ENCODE data around the gene INSL4.

Gene INSL4

DNA sequence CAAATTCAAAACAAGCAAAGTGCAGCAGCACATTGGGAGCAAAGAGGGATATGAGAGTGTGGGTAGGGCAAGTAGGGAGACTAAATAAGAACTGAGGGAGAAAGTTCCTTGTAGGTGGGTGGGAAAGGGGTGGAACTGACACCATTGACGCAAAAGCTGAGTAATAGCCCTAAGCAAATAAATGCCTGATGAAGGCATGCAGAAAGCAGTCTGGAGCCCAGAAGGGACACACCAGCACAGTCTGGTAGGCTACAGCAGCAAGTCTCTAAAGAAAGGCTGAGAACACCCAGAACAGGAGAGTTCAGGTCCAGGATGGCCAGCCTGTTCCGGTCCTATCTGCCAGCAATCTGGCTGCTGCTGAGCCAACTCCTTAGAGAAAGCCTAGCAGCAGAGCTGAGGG is at the start of gene INSL4:
Gene INSL4, plus strand, starts transcription at position 208 of the 400 bp plus-strand sequence. Its CDS starts 105 bp downstream, at position 313.
- no peaks in the 10 kb centered on the region for H3K9me3 Mint-ChIP-seq
- ATAC-seq (no peak), DNase-seq (no peak)
- H3K27ac Mint-ChIP-seq: no peak within 1 kb of the TSS
- peaks cover 1% of the 10 kb centered on the region for H3K27me3 Mint-ChIP-seq
- H3K4me3 Mint-ChIP-seq: no peak within 1 kb of the TSS
- H3K4me1 Mint-ChIP-seq: no peaks in the 10 kb centered on the region
- H3K36me3 Mint-ChIP-seq (ENCODE audit: low read depth): no peaks in the 10 kb centered on the region

- no peak overlapping the region for H3K4me3 Mint-ChIP-seq
- H3K27me3 Mint-ChIP-seq: no peaks in the 10 kb centered on the region
- H3K9me3 Mint-ChIP-seq: no peaks in the 10 kb centered on the region
- no peak for ATAC-seq
- H3K27ac Mint-ChIP-seq: no peak overlapping the region
- H3K4me1 Mint-ChIP-seq: peaks cover 36% of the 10 kb centered on the region
- no peak for DNase-seq
- no peaks in the 10 kb centered on the region for H3K36me3 Mint-ChIP-seq (ENCODE audit: low read depth)
Measured at GRCh38 chr9:5184776-5185175, 46.4 kb upstream of the INSL4 start.

- peaks cover 36% of the 10 kb centered on the region for H3K4me1 Mint-ChIP-seq
- ATAC-seq (no peak), DNase-seq (no peak)
- H3K9me3 Mint-ChIP-seq: no peaks in the 10 kb centered on the region
- H3K27me3 Mint-ChIP-seq: no peaks in the 10 kb centered on the region
- H3K36me3 Mint-ChIP-seq (ENCODE audit: low read depth): no peaks in the 10 kb centered on the region
- H3K4me3 Mint-ChIP-seq: no peak within 1 kb of the TSS
- H3K27ac Mint-ChIP-seq: no peak within 1 kb of the TSS
Measured at GRCh38 chr9:5185220-5185840, 45.9 kb upstream of the INSL4 start, which contains the start of gene INSL6. Gene INSL6 (minus strand): TSS chr9:5185639. CDS start chr9:5185602, 37 bp downstream.

DNA sequence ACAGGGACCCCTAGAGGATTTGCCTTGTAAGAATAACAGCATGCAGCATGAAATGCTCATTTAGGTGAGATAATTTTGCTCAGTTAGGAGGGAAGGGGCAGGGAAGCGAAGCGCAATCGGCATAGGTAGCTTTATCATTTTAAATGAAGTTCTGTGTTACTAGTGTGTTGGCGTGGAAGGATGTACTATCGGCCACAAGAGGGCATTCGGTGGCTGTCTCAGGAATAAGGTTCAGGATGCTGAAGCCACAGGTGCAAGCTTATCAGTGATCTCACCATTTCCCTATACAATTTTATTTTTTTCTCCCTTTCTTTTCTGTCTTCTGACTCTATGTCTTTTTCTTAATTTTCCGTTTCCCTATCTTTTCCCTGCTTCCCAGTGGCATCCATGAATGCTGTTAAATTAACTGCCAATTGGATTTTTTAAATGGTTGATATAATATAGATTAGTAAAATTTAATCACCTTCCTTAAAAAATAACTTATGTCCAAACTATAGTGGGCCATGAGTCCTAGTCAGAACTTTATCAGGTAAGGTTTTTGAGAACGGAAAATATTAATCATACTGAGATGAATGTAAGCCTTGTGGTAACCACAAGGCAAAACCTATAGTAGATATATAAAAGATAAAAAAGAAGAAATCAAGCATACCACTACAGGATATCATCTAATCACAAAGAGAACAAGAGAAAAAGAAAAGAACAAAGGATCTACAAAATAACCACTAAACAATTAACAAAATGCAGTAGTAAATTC is 44.6 kb upstream of the INSL4 start:
- H3K27ac Mint-ChIP-seq: no peak overlapping the region
- no peaks in the 10 kb centered on the region for H3K9me3 Mint-ChIP-seq
- no peaks in the 10 kb centered on the region for H3K27me3 Mint-ChIP-seq

DNA sequence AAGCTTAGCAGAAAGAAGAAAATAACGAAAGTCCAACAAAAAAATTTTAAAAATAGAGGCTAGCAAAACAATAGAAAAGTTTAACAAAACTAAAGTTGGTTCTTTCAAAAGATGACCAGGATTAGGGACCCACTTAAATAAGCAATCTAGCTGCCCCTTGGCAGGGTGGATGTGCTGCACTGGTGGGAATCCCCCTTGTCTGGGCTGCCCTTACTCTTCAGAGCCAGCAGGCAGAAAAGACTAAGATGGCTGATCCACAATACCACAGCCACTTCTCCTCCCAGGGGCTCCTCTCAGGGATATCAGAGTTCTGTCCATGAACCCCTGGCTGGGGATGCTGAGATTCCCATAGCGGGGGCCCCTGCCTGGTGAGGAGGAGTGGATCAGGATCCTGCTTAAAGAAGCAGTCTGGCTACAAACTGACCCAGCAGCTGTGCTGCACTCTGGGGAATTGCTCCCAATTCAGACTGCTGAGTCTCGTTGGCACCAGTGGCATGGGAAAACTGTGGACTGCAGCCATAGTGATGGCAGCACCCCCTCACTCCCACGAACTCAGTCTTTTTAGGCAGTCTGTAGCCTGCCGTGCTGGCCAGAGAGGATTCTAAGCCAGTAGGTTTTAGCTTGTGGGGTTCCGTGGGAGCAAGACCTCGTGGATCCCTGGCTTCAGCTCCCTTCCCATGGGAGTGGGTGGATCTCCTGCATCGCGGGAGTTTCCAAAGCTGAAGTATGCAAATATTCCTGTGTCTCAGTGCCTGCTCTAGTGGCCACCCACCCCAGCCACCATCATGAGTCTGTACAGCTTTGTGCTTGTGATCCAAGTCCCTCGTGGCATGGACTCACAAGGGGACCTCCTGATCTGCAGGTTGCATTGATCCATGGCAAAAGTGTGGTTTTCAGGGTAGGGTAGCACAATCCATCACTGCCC is 42.9 kb upstream of the INSL4 start:
- H3K27ac Mint-ChIP-seq: no peak overlapping the region
- no peak overlapping the region for H3K4me3 Mint-ChIP-seq

More for the DNA sequence above, 44.6 kb upstream of the INSL4 start:
- Mint-ChIP-seq H3K4me3 (no peak overlapping the region), H3K4me1 (peaks cover 36% of the 10 kb centered on the region), H3K36me3 (ENCODE audit: low read depth) (no peaks in the 10 kb centered on the region)
- ATAC-seq: peak; percentile 71
- DNase-seq: peak; percentile 38

DNA sequence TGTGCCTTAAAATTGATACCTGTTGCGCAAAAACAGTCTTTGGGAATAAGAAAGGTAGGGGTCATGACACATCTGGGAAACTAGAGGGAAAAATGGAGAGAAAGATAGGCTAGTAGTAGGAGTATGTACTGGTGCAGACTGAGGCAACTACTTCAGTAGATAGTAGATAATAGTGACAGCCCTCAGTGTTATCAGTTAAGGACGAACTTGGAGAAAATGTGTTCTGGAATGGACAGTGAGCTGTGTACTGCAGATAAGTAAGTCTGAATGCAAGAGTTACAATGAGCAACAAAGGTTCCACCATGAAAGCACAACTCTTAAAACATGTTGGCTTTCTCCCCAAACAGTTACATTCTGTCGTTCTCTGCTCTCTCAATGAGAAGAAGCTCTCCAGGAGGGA is 39.2 kb upstream of the INSL4 start:
- ATAC-seq (no peak), DNase-seq (no peak)
- Mint-ChIP-seq H3K27me3 (peaks cover 2% of the 10 kb centered on the region), H3K4me3 (no peak overlapping the region), H3K4me1 (peaks cover 6% of the 10 kb centered on the region), H3K36me3 (ENCODE audit: low read depth) (no peaks in the 10 kb centered on the region), H3K27ac (no peak overlapping the region), H3K9me3 (no peaks in the 10 kb centered on the region)

More for the DNA sequence above, 42.9 kb upstream of the INSL4 start:
- Mint-ChIP-seq H3K36me3 (ENCODE audit: low read depth) (no peaks in the 10 kb centered on the region), H3K4me1 (peaks cover 29% of the 10 kb centered on the region), H3K27me3 (peaks cover 2% of the 10 kb centered on the region), H3K9me3 (no peaks in the 10 kb centered on the region)
- ATAC-seq: no peak
- DNase-seq: no peak

DNA sequence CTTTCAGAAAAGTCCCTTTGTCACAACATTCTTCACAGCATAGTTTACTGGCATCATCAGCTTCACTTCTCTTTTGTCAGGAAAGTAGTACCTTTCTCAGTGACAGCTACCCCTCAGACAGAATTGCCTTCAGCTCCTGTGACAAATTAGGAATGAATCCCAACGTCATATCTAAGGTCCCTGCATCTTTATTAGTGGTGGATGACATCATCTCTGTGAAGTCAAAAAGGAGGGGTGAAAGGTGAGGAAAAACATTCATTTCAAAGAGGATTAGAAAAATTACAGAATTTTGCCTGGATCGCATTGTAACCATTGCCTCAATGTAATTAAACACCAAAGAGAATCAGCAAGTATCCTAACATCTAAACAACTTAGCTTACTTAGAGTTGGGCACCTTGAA is 37.9 kb upstream of the INSL4 start:
- H3K27ac Mint-ChIP-seq: no peak overlapping the region
- no peak for ATAC-seq
- no peaks in the 10 kb centered on the region for H3K9me3 Mint-ChIP-seq
- H3K4me1 Mint-ChIP-seq: no peaks in the 10 kb centered on the region
- no peaks in the 10 kb centered on the region for H3K36me3 Mint-ChIP-seq (ENCODE audit: low read depth)
- H3K27me3 Mint-ChIP-seq: peaks cover 2% of the 10 kb centered on the region
- DNase-seq: no peak
- H3K4me3 Mint-ChIP-seq: no peak overlapping the region

DNA sequence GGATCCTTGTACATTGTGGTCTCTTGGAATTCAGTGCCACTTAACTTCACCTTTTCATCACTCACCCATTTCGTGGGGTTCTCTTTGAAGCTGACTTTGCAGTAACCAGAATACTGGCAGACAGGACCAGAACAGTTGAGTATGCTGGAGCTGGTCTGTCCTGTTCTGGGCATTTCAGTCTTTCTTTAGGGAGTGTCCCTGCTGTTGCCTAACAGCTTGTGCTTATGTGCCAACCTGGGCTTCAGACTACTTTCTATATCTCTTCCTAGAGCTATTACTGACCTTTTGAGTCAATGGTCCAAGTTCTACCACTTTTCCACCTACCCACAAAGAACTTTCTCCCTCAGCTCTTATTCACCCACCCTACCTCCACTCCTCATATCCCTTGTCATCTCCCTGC is 35.8 kb upstream of the INSL4 start:
- DNase-seq (no peak), ATAC-seq (no peak)
- no peaks in the 10 kb centered on the region for H3K36me3 Mint-ChIP-seq (ENCODE audit: low read depth)
- peaks cover 6% of the 10 kb centered on the region for H3K27me3 Mint-ChIP-seq
- H3K9me3 Mint-ChIP-seq: no peaks in the 10 kb centered on the region
- no peak overlapping the region for H3K27ac Mint-ChIP-seq
- H3K4me3 Mint-ChIP-seq: no peak overlapping the region
- H3K4me1 Mint-ChIP-seq: no peaks in the 10 kb centered on the region

DNA sequence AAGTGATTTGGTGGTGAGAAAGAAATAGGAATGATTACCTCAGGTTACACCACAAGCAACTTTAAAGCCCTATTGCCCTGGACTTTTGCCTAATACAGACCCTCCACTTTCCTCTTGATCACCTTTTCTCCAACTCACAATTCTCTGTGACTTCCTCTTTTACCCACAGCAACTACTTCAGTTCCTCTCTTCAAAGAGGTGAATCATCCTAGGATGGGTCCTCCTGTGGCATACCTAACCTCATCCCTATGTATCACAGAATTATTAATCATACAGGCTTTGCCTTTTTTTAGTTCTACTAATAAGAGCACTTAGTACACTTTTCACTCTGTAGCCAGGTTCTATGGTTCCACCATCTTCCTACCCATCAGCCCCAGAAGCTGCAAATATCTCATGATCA is 26.1 kb upstream of the INSL4 start:
- peaks cover 5% of the 10 kb centered on the region for H3K4me1 Mint-ChIP-seq
- H3K4me3 Mint-ChIP-seq: no peak overlapping the region
- H3K27ac Mint-ChIP-seq: no peak overlapping the region
- no peaks in the 10 kb centered on the region for H3K36me3 Mint-ChIP-seq (ENCODE audit: low read depth)
- no peaks in the 10 kb centered on the region for H3K9me3 Mint-ChIP-seq
- H3K27me3 Mint-ChIP-seq: peaks cover 2% of the 10 kb centered on the region
- ATAC-seq (peak; percentile 81), DNase-seq (no peak)

GRCh38 chr9:5230554-5230953 is 665 bp upstream of the INSL4 start:
- no peaks in the 10 kb centered on the region for H3K9me3 Mint-ChIP-seq
- no peaks in the 10 kb centered on the region for H3K36me3 Mint-ChIP-seq (ENCODE audit: low read depth)
- H3K4me1 Mint-ChIP-seq: no peaks in the 10 kb centered on the region
- peaks cover 1% of the 10 kb centered on the region for H3K27me3 Mint-ChIP-seq
- no peak overlapping the region for H3K4me3 Mint-ChIP-seq
- DNase-seq (no peak), ATAC-seq (no peak)
- H3K27ac Mint-ChIP-seq: no peak overlapping the region

DNA sequence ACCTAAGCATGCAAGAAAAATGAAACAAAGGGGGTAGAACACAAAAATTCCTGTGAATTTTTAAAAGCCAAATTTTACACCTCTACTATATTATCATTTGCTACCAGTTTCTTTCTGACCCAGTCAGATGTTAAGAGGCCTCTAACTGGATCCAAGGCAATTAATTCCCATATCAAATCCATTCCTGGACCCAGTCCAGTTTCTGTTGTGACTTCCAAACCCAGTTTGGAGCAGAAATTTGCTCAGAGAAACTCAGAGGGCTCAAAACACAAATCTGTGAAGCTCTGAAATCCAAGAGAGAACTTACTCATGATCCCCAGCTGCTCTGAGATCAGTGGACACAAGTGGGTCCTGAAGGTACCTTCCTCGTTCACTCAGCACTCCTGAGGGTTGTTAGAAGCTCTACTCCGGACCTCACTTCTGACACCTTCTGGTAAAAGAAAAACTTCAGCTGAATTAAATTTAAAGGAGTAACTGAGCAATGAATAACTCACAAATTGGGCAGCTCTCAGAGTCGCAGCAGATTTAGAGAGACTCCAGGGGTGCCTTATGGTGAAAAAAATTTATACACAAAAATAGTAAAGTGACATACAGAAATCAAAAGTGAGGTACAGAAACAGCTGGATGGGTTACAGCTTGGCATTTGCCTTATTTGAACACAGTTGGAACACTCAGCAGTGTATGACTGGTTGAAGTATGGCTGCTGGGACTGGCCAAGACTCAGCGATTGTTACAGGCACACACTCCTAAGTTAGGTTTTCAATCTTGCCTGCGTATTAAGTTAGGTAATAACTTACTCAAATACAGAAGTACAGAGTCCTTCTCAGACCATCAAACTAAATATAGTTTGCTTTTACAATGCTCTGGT is 32.4 kb downstream of the INSL4 start:
- peaks cover 11% of the 10 kb centered on the region for H3K4me1 Mint-ChIP-seq
- ATAC-seq (no peak), DNase-seq (no peak)
- no peaks in the 10 kb centered on the region for H3K36me3 Mint-ChIP-seq (ENCODE audit: low read depth)
- no peaks in the 10 kb centered on the region for H3K9me3 Mint-ChIP-seq
- no peak overlapping the region for H3K27ac Mint-ChIP-seq
- H3K27me3 Mint-ChIP-seq: no peaks in the 10 kb centered on the region
- H3K4me3 Mint-ChIP-seq: no peak overlapping the region

DNA sequence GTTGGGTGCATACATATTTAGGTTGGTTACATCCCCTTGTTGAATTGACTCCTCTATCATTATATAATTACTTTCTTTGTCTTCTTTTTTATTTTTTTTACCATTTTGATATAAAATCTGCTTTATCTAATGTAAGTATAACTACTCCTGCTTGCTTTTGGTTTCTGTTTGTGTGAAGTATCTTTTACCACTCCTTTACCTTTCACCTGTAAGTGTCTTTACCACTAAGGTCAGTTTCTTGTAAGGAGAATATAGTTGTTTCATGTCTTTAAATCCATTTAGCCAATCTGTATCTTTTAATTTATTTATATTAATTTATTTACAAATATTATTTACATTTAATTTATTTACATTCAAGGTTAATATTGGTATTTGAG is 33.0 kb downstream of the INSL4 start:
- peaks cover 11% of the 10 kb centered on the region for H3K4me1 Mint-ChIP-seq
- no peak overlapping the region for H3K27ac Mint-ChIP-seq
- no peaks in the 10 kb centered on the region for H3K36me3 Mint-ChIP-seq (ENCODE audit: low read depth)
- no peaks in the 10 kb centered on the region for H3K9me3 Mint-ChIP-seq
- DNase-seq (no peak), ATAC-seq (no peak)
- no peaks in the 10 kb centered on the region for H3K27me3 Mint-ChIP-seq
- H3K4me3 Mint-ChIP-seq: no peak overlapping the region

GRCh38 chr9:5265939-5266338 is 34.7 kb downstream of the INSL4 start:
- Mint-ChIP-seq H3K9me3 (no peaks in the 10 kb centered on the region), H3K4me3 (no peak overlapping the region), H3K4me1 (peaks cover 11% of the 10 kb centered on the region), H3K27ac (no peak overlapping the region), H3K27me3 (no peaks in the 10 kb centered on the region), H3K36me3 (ENCODE audit: low read depth) (no peaks in the 10 kb centered on the region)
- no peak for ATAC-seq
- no peak for DNase-seq

DNA sequence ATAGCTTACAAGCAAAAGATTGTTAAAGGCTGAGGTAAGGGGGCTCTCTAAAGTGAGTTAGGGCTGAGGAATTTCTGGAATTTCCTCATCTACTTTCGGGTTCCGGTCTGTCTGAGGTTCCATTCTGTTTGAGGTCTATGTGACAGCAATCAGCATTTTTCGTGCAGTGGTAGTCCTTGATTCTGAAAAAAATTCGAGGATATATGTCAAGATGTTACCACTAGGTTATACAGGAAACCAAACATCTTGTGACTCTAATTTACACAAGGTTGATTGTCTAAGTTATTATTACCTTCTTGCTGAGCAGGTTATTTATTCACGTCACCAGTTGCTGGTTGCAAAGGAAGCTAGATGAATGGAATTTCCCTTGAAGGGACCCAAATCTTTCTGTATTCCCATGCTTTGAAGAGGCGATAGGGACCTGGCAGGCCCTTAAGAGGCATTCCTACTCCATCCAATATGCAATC is 38.1 kb downstream of the INSL4 start:
- Mint-ChIP-seq H3K36me3 (ENCODE audit: low read depth) (no peaks in the 10 kb centered on the region), H3K4me1 (peaks cover 7% of the 10 kb centered on the region), H3K27ac (no peak overlapping the region), H3K9me3 (no peaks in the 10 kb centered on the region), H3K27me3 (no peaks in the 10 kb centered on the region), H3K4me3 (no peak overlapping the region)
- ATAC-seq (no peak), DNase-seq (no peak)
